Cardiac fibroblast (primary cell): ENCODE measurements around the gene LAD1.

Experiments used
- DNase-seq, 2 donors: peaks; one replicate each; pipeline versions ENCODE4 v3.0.0 to v3.0.0-alpha.2; 2010; ENCODE audit warnings: low read depth in 2 of 2
- H3K4me3 ChIP-seq, 2 donors: replicated peaks in 1 of 2; 1 replicate in 1 of 2; 2 replicates in 1 of 2; pipeline ENCODE4 v1.5.1; 2011; ENCODE audit warnings: low read depth in 2 of 2, low read length in 2 of 2, mild to moderate bottlenecking in 2 of 2, moderate library complexity in 1 of 2
- CTCF ChIP-seq: IDR thresholded peaks from one replicate; pipeline ENCODE4 v1.5.1; 2011; ENCODE audit warnings: low read depth, mild to moderate bottlenecking, low read length, inconsistent platforms

LAD1 gene

GRCh38 chr1:201378804-201379203 is 20.3 kb downstream of the LAD1 start:
- no peak for TF ChIP-seq CTCF
- DNase-seq: no peak
- H3K4me3 ChIP-seq: no peak overlapping the region

GRCh38 chr1:201377611-201378092 is 21.5 kb downstream of the LAD1 start, which contains the start of gene TNNT2:
TSS of gene TNNT2 (minus strand) at chr1:201377680. CDS start at chr1:201373254, 4,426 bp downstream.
- peak in 1 of 2 donors; percentile 60 for DNase-seq
- peak within 1 kb of the TSS in 1 of 2 donors; percentile 31 for H3K4me3 ChIP-seq
- no peak for TF ChIP-seq CTCF

- TF ChIP-seq CTCF: peak; percentile 71
- peak overlapping the region in 1 of 2 donors; percentile 31 for H3K4me3 ChIP-seq
- DNase-seq: peak; percentile 36 to 43
Observed at GRCh38 chr1:201376464-201377374, 22.4 kb downstream of the LAD1 start.

GRCh38 chr1:201376107-201376463 is 23.0 kb downstream of the LAD1 start:
- H3K4me3 ChIP-seq: peak overlapping the region in 1 of 2 donors; percentile 31
- no peak for DNase-seq
- TF ChIP-seq CTCF: no peak

- peak overlapping the region in 1 of 2 donors; percentile 31 for H3K4me3 ChIP-seq
- no peak for TF ChIP-seq CTCF
- DNase-seq: no peak
Observed at GRCh38 chr1:201375169-201375568, 24.0 kb downstream of the LAD1 start.

- no peak overlapping the region for H3K4me3 ChIP-seq
- DNase-seq: no peak
- TF ChIP-seq CTCF: no peak
Observed at GRCh38 chr1:201374364-201374763, 24.8 kb downstream of the LAD1 start.
